K562 (cell line): ENCODE data around the gene TACC3. TPM values are rescaled to one million over a fixed set of nuclear protein-coding genes. Genes with fewer than 3 reads are reported as not detected.

Experiments
- ATAC-seq: fragments of 200-7000 bp; cut with Tn5 transposase; 3 replicates; pipeline ENCODE4 v1.9.1; 2020; ENCODE audit warnings: moderate library complexity
- BruUV-seq: library from RNA; stranded (reverse); fragments of 400-500 nt; replicated peaks from 2 replicates; lab custom pipeline; 2021; lab: Mats Ljungman, UMichigan
- CTCF ChIA-PET: fragments of 300-600 bp; formaldehyde crosslinking; extraction: SDS; loops from one replicate; lab custom pipeline; 2021; ENCODE audit warnings: low intra/inter-chr PET ratio; lab: Yijun Ruan, JAX
- POLR2A ChIA-PET: fragments of 300-600, 350-650 bp; sonication (Branson Sonifier 250); formaldehyde crosslinking; extraction: SDS; loops from one replicate; lab custom pipeline; 2021; ENCODE audit warnings: antibody characterized with exemption, inconsistent platforms; lab: Yijun Ruan, JAX
- DNase-seq, 4 experiments: peaks; one replicate each; pipeline versions ENCODE4 v3.0.0 to v3.0.0-alpha.2; 2011 to 2018; ENCODE audit warnings: low spot score in 3 of 4, mixed read lengths in 3 of 4; ENCODE audit errors: extremely low read depth in 1 of 4
- FAIRE-seq: peaks from 2 replicates; lab custom pipeline; 2011; peaks lifted over from hg19 to GRCh38; lab: Jason Lieb, UNC
- H2AFZ ChIP-seq: 2 replicates; pipeline ENCODE4 v1.6.0; 2011; ENCODE audit warnings: low read depth, low read length, control low read depth, inconsistent platforms
- H3K27ac ChIP-seq: fragments of 200-600 bp; 3 replicates; pipeline ENCODE4 v1.8.0; 2011; ENCODE audit warnings: low read depth, mild to moderate bottlenecking, control low read depth, inconsistent platforms, low read length, moderate library complexity, mixed read lengths; ENCODE audit errors: extremely low read depth
- H3K27me3 ChIP-seq, 2 experiments: fragments of 300-600 bp in 1 of 2; 2 replicates in 1 of 2; 3 replicates in 1 of 2; pipeline versions ENCODE4 v1.6.0 to v1.8.0; 2011; ENCODE audit warnings: inconsistent platforms in 2 of 2, low read length in 2 of 2, mild to moderate bottlenecking in 1 of 2, mixed read lengths in 1 of 2, moderate library complexity in 1 of 2; ENCODE audit not compliant: control insufficient read depth in 2 of 2, insufficient read depth in 2 of 2
- H3K36me3 ChIP-seq: fragments of 300-600 bp; 3 replicates; pipeline ENCODE4 v1.8.0; 2011; ENCODE audit warnings: mild to moderate bottlenecking, low read length, inconsistent platforms; ENCODE audit not compliant: control insufficient read depth, insufficient read depth
- H3K4me1 ChIP-seq, 2 experiments: fragments of 200-600 bp in 1 of 2; replicated peaks in 1 of 2; 2 replicates in 1 of 2; 3 replicates in 1 of 2; pipeline versions ENCODE4 v1.5.1 to v1.8.0; 2011; ENCODE audit warnings: inconsistent platforms in 2 of 2, low read length in 2 of 2, mild to moderate bottlenecking in 1 of 2, mixed read lengths in 1 of 2, moderate library complexity in 1 of 2; ENCODE audit not compliant: control insufficient read depth in 2 of 2, insufficient read depth in 2 of 2
- H3K4me2 ChIP-seq: 2 replicates; pipeline ENCODE4 v1.6.1; 2011; ENCODE audit warnings: low read length, control low read depth, inconsistent platforms, mixed read lengths; ENCODE audit not compliant: insufficient read depth
- H3K4me3 ChIP-seq: fragments of 200-600 bp; sonication (generic), shearing (Covaris generic); 2 replicates; pipeline ENCODE4 v1.5.1; 2016; ENCODE audit warnings: control low read depth, inconsistent platforms
- H3K79me2 ChIP-seq: fragments of 200-600 bp; 3 replicates; pipeline ENCODE4 v1.8.0; 2011; ENCODE audit warnings: low read length, inconsistent platforms; ENCODE audit not compliant: control insufficient read depth, insufficient read depth
- H3K9ac ChIP-seq, 2 experiments: 2 replicates each; pipeline versions ENCODE4 v1.6.0 to v1.6.1; 2011; ENCODE audit warnings: low read depth in 2 of 2, low read length in 2 of 2, control low read depth in 1 of 2, inconsistent platforms in 1 of 2, mild to moderate bottlenecking in 1 of 2, mixed read lengths in 1 of 2; ENCODE audit not compliant: insufficient read depth in 1 of 2
- H3K9me1 ChIP-seq: one replicate; pipeline ENCODE4 v1.6.0; 2011; ENCODE audit warnings: inconsistent platforms, mild to moderate bottlenecking, low read length, moderate library complexity; ENCODE audit not compliant: control insufficient read depth, insufficient read depth
- H3K9me3 ChIP-seq: replicated peaks from 2 replicates; pipeline ENCODE4 v1.5.1; 2011; ENCODE audit warnings: low read depth, low read length, inconsistent platforms; ENCODE audit not compliant: control insufficient read depth, insufficient read depth
- H4K20me1 ChIP-seq: replicated peaks from 2 replicates; pipeline ENCODE4 v1.6.1; 2011; ENCODE audit warnings: low read length, inconsistent platforms, mixed read lengths; ENCODE audit not compliant: control insufficient read depth, insufficient read depth
- ERF ChIP-seq: fragments of 450-650 bp; formaldehyde crosslinking; IDR thresholded peaks from 2 replicates; pipeline ENCODE4 v1.4.0; 2020; ENCODE audit warnings: mild to moderate bottlenecking, mixed read lengths
- FOXP1 ChIP-seq: sonication (generic); formaldehyde crosslinking; IDR thresholded peaks from 2 replicates; pipeline ENCODE4 v1.8.0; 2022; ENCODE audit warnings: mild to moderate bottlenecking, missing genetic modification reagents
- HSF4 ChIP-seq: fragments of 250-450 bp; sonication (Bioruptor Pico); IDR thresholded peaks from 2 replicates; pipeline ENCODE4 v2.1.2; 2022; ENCODE audit warnings: mild to moderate bottlenecking, moderate library complexity, borderline replicate concordance
- SPI1 ChIP-seq: IDR thresholded peaks from 2 replicates; pipeline ENCODE4 v1.6.1; 2011; ENCODE audit warnings: low read depth, low read length, control low read depth, borderline replicate concordance
- TAF15 ChIP-seq: fragments of 200-400 bp; formaldehyde crosslinking; IDR thresholded peaks from 2 replicates; pipeline ENCODE4 v1.6.1; 2017; ENCODE audit warnings: mild to moderate bottlenecking, low read depth, low read length, moderate library complexity
- TEAD1 ChIP-seq, 2 experiments: fragments of 450-650 bp in 1 of 2; sonication (generic) in 1 of 2; formaldehyde crosslinking; IDR thresholded peaks; 2 replicates each; pipeline versions ENCODE4 v1.4.0 to v1.8.0; 2020 to 2022; ENCODE audit warnings: mild to moderate bottlenecking in 2 of 2, missing genetic modification reagents in 1 of 2
- ZFX ChIP-seq: sonication (generic); formaldehyde crosslinking; IDR thresholded peaks from 2 replicates; pipeline ENCODE4 v1.8.0; 2022; ENCODE audit warnings: mild to moderate bottlenecking, missing genetic modification reagents, moderate library complexity
- ZNF263 ChIP-seq: sonication (generic); formaldehyde crosslinking; IDR thresholded peaks from 2 replicates; pipeline ENCODE4 v1.8.0; 2022; ENCODE audit warnings: mild to moderate bottlenecking, missing genetic modification reagents, borderline replicate concordance
- ZNF431 ChIP-seq: sonication (generic); formaldehyde crosslinking; IDR thresholded peaks from 2 replicates; pipeline ENCODE4 v1.8.0; 2022; ENCODE audit warnings: mild to moderate bottlenecking, missing genetic modification reagents
- ZNF561 ChIP-seq: fragments of 450-650 bp; formaldehyde crosslinking; conservative IDR thresholded peaks from 2 replicates; pipeline ENCODE4 v1.4.0; 2020; ENCODE audit warnings: mild to moderate bottlenecking, moderate library complexity
- whole genome bisulfite sequencing: fragments of 100-300 bp; shearing (Covaris generic); methylation state at CpG from one replicate; pipeline ENCODE4 v1.1.6; 2016; ENCODE audit warnings: low coverage, mixed read lengths; ENCODE audit not compliant: insufficient coverage; ENCODE audit errors: missing lambda C conversion rate; 5-methylcytosine and 5-hydroxymethylcytosine counted together
- in situ Hi-C: fragments of 300-500 bp; cut with MboI; formaldehyde crosslinking; loops from 4 replicates; pipeline ENCODE4 v1.15.0; 2018; ENCODE audit warnings: inconsistent platforms, mixed read lengths
- intact Hi-C: fragments of 100-400 bp; cut with micrococcal nuclease; formaldehyde crosslinking; loops from 2 replicates; pipeline ENCODE4 v1.14.2; 2022
- polyA plus RNA-seq, 8 experiments: library from polyadenylated mRNA; depleted of rRNA in 4 of 8; stranded (reverse) in 5 of 8; unstranded in 3 of 8; fragments of >200 nt; fragmentation: Nextera tagmentation in 2 of 8; fragmentation: Illumina TruSeq in 1 of 8; extraction: Ambion mirVana in 2 of 8; extraction: Trizol in 1 of 8; gene quantifications; 2 replicates each; pipeline versions ENCODE4 v1.2.1 to v1.2.3, GENCODE V29; 2011 to 2014; ENCODE audit warnings: inconsistent platforms in 1 of 8, missing spikeins in 1 of 8
- total RNA-seq, 7 experiments: library from RNA; depleted of rRNA in 6 of 7; stranded (reverse); fragments of >200 nt in 6 of 7; fragmentation: Illumina TruSeq in 2 of 7; extraction: Trizol in 2 of 7; gene quantifications; 2 replicates each; pipeline versions ENCODE4 v1.2.1 to v1.2.3, GENCODE V29; 2011 to 2021; ENCODE audit warnings: low replicate concordance in 1 of 7
- TF ChIP-seq, protein P1 (sequence below): fragments of 450-650 bp; IDR thresholded peaks from one replicate; pipeline ENCODE4 v1.6.1; 2018; ENCODE audit warnings: mild to moderate bottlenecking, moderate library complexity; ENCODE audit not compliant: partially characterized antibody
- TF ChIP-seq, protein P2 (sequence below), 2 experiments: IDR thresholded peaks; 2 replicates each; pipeline ENCODE4 v1.6.1; 2011; ENCODE audit warnings: borderline replicate concordance in 1 of 2, control low read depth in 1 of 2, low read depth in 1 of 2, low read length in 1 of 2, mild to moderate bottlenecking in 1 of 2, mixed read lengths in 1 of 2, moderate library complexity in 1 of 2; ENCODE audit not compliant: insufficient read depth in 1 of 2, insufficient read length in 1 of 2, poor library complexity in 1 of 2, severe bottlenecking in 1 of 2; ENCODE audit errors: extremely low read depth in 1 of 2

The TACC3 gene
- total and polyA plus RNA-seq, 9 of the 15 experiments (the other 6 are each of a cell fraction or from before 2014, with no cell fraction given) = 1.9 to 122 (median 55.6) TPM

DNA sequence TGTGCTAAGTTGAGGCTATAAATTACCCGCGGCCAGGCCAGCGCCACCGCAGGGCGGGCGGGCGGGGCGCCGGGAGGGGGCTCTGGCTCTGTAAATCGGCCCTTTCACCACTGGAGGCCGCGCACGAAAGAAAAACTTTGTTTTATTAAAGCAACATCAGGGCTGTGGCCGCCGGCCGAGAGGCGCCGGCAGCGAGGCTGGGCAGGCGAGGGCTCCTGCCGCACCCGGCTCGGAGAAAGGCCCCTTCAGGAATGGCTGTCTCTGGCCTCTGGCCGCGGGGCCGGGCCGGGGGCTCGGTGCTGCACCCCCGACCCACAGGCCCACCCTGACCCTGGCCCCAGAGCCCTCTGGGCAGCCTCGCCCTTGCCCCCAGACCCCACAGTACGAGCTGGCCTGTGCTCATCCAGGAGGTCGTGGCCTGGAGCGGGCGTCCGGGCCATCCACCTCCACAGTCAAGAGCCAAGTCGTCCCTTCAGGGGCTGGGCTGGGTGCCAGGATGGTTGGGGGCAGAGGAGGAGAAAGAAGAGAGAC lies 42.3 kb downstream of the TACC3 start (continued):
- TF ChIP-seq, protein P1, sequence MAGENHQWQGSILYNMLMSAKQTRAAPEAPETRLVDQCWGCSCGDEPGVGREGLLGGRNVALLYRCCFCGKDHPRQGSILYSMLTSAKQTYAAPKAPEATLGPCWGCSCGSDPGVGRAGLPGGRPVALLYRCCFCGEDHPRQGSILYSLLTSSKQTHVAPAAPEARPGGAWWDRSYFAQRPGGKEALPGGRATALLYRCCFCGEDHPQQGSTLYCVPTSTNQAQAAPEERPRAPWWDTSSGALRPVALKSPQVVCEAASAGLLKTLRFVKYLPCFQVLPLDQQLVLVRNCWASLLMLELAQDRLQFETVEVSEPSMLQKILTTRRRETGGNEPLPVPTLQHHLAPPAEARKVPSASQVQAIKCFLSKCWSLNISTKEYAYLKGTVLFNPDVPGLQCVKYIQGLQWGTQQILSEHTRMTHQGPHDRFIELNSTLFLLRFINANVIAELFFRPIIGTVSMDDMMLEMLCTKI = no peak
- TF ChIP-seq ERF (CRISPR knock-in tag) = no peak
- TF ChIP-seq HSF4 (CRISPR knock-in tag) = no peak
- 0 out of 2 replicates have a peak, but pooled peaks have one; percentile 10 for TF ChIP-seq ZFX (CRISPR knock-in tag)
- no peak for TF ChIP-seq FOXP1 (CRISPR knock-in tag)
- TF ChIP-seq TEAD1 (CRISPR knock-in tag; IDR thresholded peaks at IDR 0.05) = no peak
- TF ChIP-seq SPI1 = no peak
- TF ChIP-seq TAF15 = no peak
- TF ChIP-seq ZNF561 (CRISPR knock-in tag) = no peak

DNA sequence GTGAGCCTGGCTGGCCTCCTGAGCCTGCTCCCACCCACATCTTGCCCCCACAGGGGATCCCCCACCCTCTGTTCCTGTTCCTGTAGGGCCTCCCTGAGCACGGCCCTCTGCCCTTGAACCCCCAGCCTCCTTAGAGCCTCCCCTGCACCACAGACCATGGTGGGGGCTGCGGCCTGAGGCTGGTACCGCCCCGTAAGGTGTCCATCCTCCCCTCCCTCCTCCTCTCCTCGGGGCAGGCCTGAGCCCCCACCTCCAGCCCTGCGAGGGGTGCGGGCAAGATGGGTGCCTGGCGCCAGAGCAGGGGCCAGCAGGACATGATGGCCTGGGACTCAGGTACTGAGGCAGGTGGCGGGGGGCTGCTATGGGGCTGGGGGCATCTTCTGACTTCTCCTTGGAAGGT lies 43.3 kb downstream of the TACC3 start:
- no peaks in the 10 kb centered on the region for H3K9me1 ChIP-seq
- no TSS peak for BruUV-seq
- H2AFZ ChIP-seq = no peak overlapping the region
- TF ChIP-seq ZNF431 (no peak), ZNF263 (CRISPR knock-in tag) (peak; percentile 88)
- TF ChIP-seq, protein P2, sequence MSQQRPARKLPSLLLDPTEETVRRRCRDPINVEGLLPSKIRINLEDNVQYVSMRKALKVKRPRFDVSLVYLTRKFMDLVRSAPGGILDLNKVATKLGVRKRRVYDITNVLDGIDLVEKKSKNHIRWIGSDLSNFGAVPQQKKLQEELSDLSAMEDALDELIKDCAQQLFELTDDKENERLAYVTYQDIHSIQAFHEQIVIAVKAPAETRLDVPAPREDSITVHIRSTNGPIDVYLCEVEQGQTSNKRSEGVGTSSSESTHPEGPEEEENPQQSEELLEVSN (IDR thresholded peaks at IDR 0.05; ENCODE audit: borderline replicate concordance in 1 of 2, extremely low read depth in 1 of 2, insufficient read depth in 1 of 2, insufficient read length in 1 of 2, low read depth in 1 of 2, low read length in 1 of 2, poor library complexity in 1 of 2, severe bottlenecking in 1 of 2) = no peak
- WGBS = 92% methylated on average over 3 of the region's 9 CpGs
- H3K4me1 ChIP-seq = peaks cover 2 to 84% of the 10 kb centered on the region in 2 experiments; a peak in 3 of 5 replicates
- DNase-seq (no peak), FAIRE-seq (no peak), ATAC-seq (no peak)
- H3K4me3 ChIP-seq = no peak overlapping the region
- in situ Hi-C loops (no loop called here), intact Hi-C loops (no loop called here)
- ChIA-PET CTCF (no interaction called here), POLR2A (interaction anchor here (0.6 kb wide), 1 partner anchor 138 kb away, joined by 3 read pairs; no protein-coding TSS in a partner anchor)
- no peak overlapping the region for H3K4me2 ChIP-seq
- no peaks in the 10 kb centered on the region for H3K36me3 ChIP-seq
- 0 out of 2 replicates have a peak, but pooled peaks cover 3% of the 10 kb centered on the region for H4K20me1 ChIP-seq
- H3K9me3 ChIP-seq = no peaks in the 10 kb centered on the region
- no peaks in the 10 kb centered on the region for H3K79me2 ChIP-seq
- H3K27me3 ChIP-seq = no peaks in the 10 kb centered on the region
- no peak overlapping the region for H3K9ac ChIP-seq
- H3K27ac ChIP-seq = no peak overlapping the region
